GM06990 (cell line): ENCODE results near the gene PTGR1.

Experiments used
- DNase-seq: peaks from one replicate; pipeline ENCODE4 v3.0.0-alpha.2; 2011; ENCODE audit not compliant: insufficient read length; ENCODE audit errors: extremely low read depth
- H3K27me3 ChIP-seq: replicated peaks from 2 replicates; pipeline ENCODE4 v1.6.0; 2011; ENCODE audit warnings: low read length; ENCODE audit not compliant: control insufficient read depth, insufficient read depth
- H3K36me3 ChIP-seq: 2 replicates; pipeline ENCODE4 v1.5.1; 2011; ENCODE audit warnings: low read length; ENCODE audit not compliant: control insufficient read depth, insufficient read depth
- H3K4me3 ChIP-seq: replicated peaks from 2 replicates; pipeline ENCODE4 v1.5.1; 2011; ENCODE audit warnings: low read depth, mild to moderate bottlenecking, control low read depth, low read length
- CTCF ChIP-seq: IDR thresholded peaks from 2 replicates; pipeline ENCODE4 v1.5.1; 2011; ENCODE audit warnings: low read length, control low read depth, mild to moderate bottlenecking, inconsistent platforms; ENCODE audit not compliant: insufficient read depth, poor library complexity, severe bottlenecking

Gene PTGR1

DNA sequence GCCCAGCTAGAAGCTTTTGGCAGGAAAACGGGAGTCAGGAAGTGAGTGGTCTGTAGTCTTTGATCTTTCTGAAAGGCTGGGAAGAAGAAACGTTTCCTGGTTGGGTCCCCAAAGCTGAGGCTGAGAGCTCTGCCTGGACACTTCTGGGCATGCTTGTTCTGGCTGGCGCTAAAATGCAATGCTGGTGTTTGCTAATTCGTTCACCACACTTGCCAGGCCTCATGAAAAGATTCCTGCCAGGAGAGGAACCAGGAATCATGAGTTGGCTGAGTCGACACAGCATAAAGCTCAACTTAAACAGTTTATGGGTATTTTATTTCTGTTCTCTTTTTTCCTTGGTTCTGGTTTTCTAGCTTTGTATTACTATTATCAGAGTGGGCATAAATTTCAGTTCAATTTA is 10.7 kb upstream of the PTGR1 start:
- H3K36me3 ChIP-seq = no peaks in the 10 kb centered on the region
- no peaks in the 10 kb centered on the region for H3K27me3 ChIP-seq
- DNase-seq = no peak
- no peak for TF ChIP-seq CTCF
- no peak overlapping the region for H3K4me3 ChIP-seq

DNA sequence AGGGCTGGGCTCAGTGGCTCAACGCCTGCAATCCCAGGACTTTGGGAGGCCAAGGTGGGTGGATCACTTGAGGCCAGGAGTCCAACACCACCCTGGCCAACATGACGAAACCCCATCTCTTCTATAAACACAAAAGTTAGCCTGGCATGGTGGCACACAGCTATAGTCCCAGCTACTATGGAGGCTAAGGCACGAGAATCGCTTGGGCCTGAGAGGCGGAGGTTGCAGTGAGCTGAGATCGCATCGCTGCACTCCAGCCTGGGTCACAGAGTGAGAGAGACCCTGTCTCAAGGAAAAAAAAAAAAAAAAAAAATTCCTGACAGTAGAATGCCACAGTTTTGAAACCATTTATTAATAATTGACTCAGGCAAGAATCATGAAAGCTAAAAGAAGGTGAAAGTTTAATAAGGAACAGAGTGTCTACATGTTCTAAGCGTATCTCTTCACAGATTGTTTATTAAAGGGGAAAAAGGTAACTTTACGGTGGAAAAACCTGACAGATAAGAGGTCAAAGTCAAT is 5.7 kb upstream of the PTGR1 start:
- Histone ChIP-seq H3K36me3 (no peaks in the 10 kb centered on the region), H3K27me3 (no peaks in the 10 kb centered on the region), H3K4me3 (no peak overlapping the region)
- no peak for DNase-seq
- TF ChIP-seq CTCF = no peak

DNA sequence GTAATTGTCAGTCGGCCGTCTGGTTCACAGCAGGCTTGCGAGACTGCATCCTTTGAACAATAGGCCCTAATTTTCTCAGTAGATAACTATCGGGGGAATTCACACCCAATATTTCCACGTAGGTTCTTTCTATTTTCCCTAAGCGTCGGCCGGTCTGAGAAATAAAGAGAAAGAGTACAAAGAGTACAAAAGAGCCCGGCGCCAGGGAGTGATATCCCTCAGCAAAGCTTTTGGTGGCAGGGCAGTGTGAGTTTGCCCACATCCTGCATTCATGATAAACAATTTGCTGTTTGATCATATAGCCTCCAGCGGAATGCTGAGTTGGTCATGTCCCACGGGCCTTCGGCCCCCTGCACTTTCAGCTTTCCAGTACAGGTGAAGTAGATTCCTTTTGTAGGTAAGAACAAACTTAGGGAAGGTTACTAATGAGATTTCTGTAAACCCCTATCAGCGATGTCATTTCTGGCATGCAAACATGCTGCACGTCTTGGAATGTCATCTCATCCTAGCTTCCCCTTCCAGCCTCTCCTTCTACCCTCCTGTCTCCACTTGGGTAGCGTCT is 4.7 kb upstream of the PTGR1 start:
- Histone ChIP-seq H3K4me3 (no peak overlapping the region), H3K36me3 (no peaks in the 10 kb centered on the region), H3K27me3 (no peaks in the 10 kb centered on the region)
- no peak for TF ChIP-seq CTCF
- DNase-seq = no peak

DNA sequence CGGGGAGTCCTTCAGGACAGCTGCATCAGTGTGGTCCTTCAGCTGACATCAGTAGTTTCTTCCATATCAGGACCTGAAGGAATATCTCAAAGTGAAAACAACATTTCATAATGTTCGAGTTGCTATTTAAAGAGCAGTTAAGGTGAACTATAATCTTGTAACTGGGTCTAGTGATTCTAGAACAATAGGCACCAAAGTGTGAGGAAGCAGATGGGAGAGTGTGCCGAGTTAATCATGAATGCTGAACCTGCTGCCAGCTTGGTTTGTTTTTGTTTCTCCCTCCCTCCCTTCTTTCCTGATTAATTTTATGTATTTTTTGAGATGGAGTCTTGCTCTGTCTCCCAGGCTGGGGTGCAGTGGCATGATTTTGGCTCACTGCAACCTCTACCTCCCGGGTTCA is 3.6 kb upstream of the PTGR1 start:
- Histone ChIP-seq H3K27me3 (no peaks in the 10 kb centered on the region), H3K4me3 (no peak overlapping the region), H3K36me3 (no peaks in the 10 kb centered on the region)
- DNase-seq = no peak
- TF ChIP-seq CTCF = no peak

GRCh38 chr9:111601237-111602018 is 2.0 kb upstream of the PTGR1 start:
- Histone ChIP-seq H3K36me3 (no peaks in the 10 kb centered on the region), H3K27me3 (no peaks in the 10 kb centered on the region), H3K4me3 (no peak overlapping the region)
- no peak for DNase-seq
- no peak for TF ChIP-seq CTCF

- Histone ChIP-seq H3K27me3 (no peaks in the 10 kb centered on the region), H3K4me3 (no peak overlapping the region), H3K36me3 (no peaks in the 10 kb centered on the region)
- no peak for TF ChIP-seq CTCF
- DNase-seq = no peak
These were observed 502 bp upstream of the PTGR1 start for GRCh38 chr9:111599955-111600343.
